ENCODE results near the gene KDM5B. TPM values are rescaled to one million over a fixed set of nuclear protein-coding genes. Genes with fewer than 3 reads are reported as not detected.

KDM5B gene
- total RNA-seq, 1 donor from 2014 or later = 10.8 TPM

GRCh38 chr1:202821467-202821866 lies 13.2 kb upstream of the KDM5B start:
- intact Hi-C loops (cut with DNase I) = no loop called here
- DNase-seq (ENCODE audit: missing footprints) (no peak), ATAC-seq (no peak)

- intact Hi-C loops (cut with DNase I) = no loop called here
- ATAC-seq (no peak), DNase-seq (ENCODE audit: missing footprints) (no peak)
Observed at GRCh38 chr1:202818819-202819218, 10.6 kb upstream of the KDM5B start.

- ATAC-seq (no peak), DNase-seq (ENCODE audit: missing footprints) (no peak)
- intact Hi-C loops (cut with DNase I) = no loop called here
Observed at GRCh38 chr1:202815120-202815519, 6.9 kb upstream of the KDM5B start.

GRCh38 chr1:202812176-202813026 lies 4.2 kb upstream of the KDM5B start:
- DNase-seq (ENCODE audit: missing footprints) (no peak), ATAC-seq (no peak)
- intact Hi-C loops (cut with DNase I) = no loop called here

- peak; percentile 75 for DNase-seq (ENCODE audit: missing footprints)
- intact Hi-C loops (cut with DNase I) = loop anchor here (2.0 kb wide), 1 partner anchor 77 kb away; the partner anchor contains the start of gene RABIF
- ATAC-seq = no peak
Observed at GRCh38 chr1:202811296-202812175, 3.3 kb upstream of the KDM5B start.

GRCh38 chr1:202810615-202811295 lies 2.5 kb upstream of the KDM5B start, which contains the start of gene PCAT6:
Gene PCAT6 (plus strand): TSS chr1:202810954.
- intact Hi-C loops (cut with DNase I) = loop anchor here (2.0 kb wide), 1 partner anchor 78 kb away; the partner anchor contains the start of gene RABIF
- DNase-seq (ENCODE audit: missing footprints) = peak; percentile 97
- ATAC-seq = peak; percentile 96

GRCh38 chr1:202810193-202810614 lies 2.0 kb upstream of the KDM5B start:
- intact Hi-C loops (cut with DNase I) = loop anchor here (2.0 kb wide), 1 partner anchor 79 kb away; the partner anchor contains the start of gene RABIF
- no peak for DNase-seq (ENCODE audit: missing footprints)
- ATAC-seq = no peak

GRCh38 chr1:202809597-202810159 lies 1.5 kb upstream of the KDM5B start:
- intact Hi-C loops (cut with DNase I) = loop anchor here (2.0 kb wide), 1 partner anchor 79 kb away; the partner anchor contains the start of gene RABIF
- DNase-seq (ENCODE audit: missing footprints) (no peak), ATAC-seq (no peak)

GRCh38 chr1:202807451-202807925 lies 733 bp downstream of the KDM5B start:
- intact Hi-C loops (cut with DNase I) = no loop called here
- ATAC-seq (no peak), DNase-seq (ENCODE audit: missing footprints) (peak; percentile 72)

GRCh38 chr1:202806845-202807450 lies 1.3 kb downstream of the KDM5B start:
- no peak for ATAC-seq
- intact Hi-C loops (cut with DNase I) = no loop called here
- DNase-seq (ENCODE audit: missing footprints) = peak; percentile 75

- ATAC-seq (no peak), DNase-seq (ENCODE audit: missing footprints) (no peak)
- intact Hi-C loops (cut with DNase I) = no loop called here
Observed at GRCh38 chr1:202805886-202806844, 2.1 kb downstream of the KDM5B start.

GRCh38 chr1:202804126-202804525 lies 4.1 kb downstream of the KDM5B start:
- ATAC-seq (no peak), DNase-seq (ENCODE audit: missing footprints) (no peak)
- intact Hi-C loops (cut with DNase I) = no loop called here

- DNase-seq (ENCODE audit: missing footprints) (no peak), ATAC-seq (no peak)
- intact Hi-C loops (cut with DNase I) = no loop called here
Observed at GRCh38 chr1:202802998-202803932, 5.0 kb downstream of the KDM5B start.

GRCh38 chr1:202802034-202802433 lies 6.2 kb downstream of the KDM5B start:
- ATAC-seq (no peak), DNase-seq (ENCODE audit: missing footprints) (no peak)
- intact Hi-C loops (cut with DNase I) = no loop called here

- no peak for DNase-seq (ENCODE audit: missing footprints)
- intact Hi-C loops (cut with DNase I) = no loop called here
- no peak for ATAC-seq
Observed at GRCh38 chr1:202801175-202801574, 7.0 kb downstream of the KDM5B start.

GRCh38 chr1:202800742-202801141 lies 7.5 kb downstream of the KDM5B start:
- no peak for DNase-seq (ENCODE audit: missing footprints)
- no peak for ATAC-seq
- intact Hi-C loops (cut with DNase I) = no loop called here
